Brain pericyte (primary cell): ENCODE results near the gene SUN5.
"Not testable (repeated sequence)": the region's sequence is repeated elsewhere in the genome, so short reads cannot be mapped to it uniquely, and the experiment has no call there.

Source experiments
- DNase-seq: peaks from one replicate; pipeline ENCODE4 v3.0.0-alpha.2; 2012; ENCODE audit warnings: low read depth, low spot score

SUN5 gene

GRCh38 chr20:32965115-32965514 is 39.1 kb downstream of the SUN5 start:
- DNase-seq: no peak

- no peak for DNase-seq
These were observed 39.7 kb downstream of the SUN5 start for GRCh38 chr20:32964575-32964974.

DNA sequence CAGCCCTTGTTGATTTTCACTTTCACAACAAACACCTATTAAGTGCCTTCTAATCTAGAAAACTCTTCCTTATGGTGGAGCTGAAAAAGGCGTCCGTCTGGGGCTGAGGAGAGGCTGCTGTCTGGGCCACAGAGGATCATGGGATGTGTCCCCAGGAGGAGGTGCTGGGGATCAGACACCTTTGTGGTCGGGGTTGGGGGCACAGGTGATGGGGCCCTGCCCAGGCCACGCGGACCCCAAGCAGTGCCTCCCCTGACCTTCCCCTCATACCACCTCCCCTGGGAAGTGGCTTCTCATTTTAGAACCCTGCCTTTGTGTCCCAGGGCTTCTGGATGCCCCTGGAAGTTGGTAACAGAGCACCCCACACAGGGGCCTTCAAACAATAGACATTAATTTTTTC is 41.1 kb downstream of the SUN5 start:
- no peak for DNase-seq

- not testable (repeated sequence) for DNase-seq
These were observed 41.6 kb downstream of the SUN5 start for GRCh38 chr20:32962646-32963045.

- no peak for DNase-seq
These were observed 42.2 kb downstream of the SUN5 start for GRCh38 chr20:32962053-32962452.

DNA sequence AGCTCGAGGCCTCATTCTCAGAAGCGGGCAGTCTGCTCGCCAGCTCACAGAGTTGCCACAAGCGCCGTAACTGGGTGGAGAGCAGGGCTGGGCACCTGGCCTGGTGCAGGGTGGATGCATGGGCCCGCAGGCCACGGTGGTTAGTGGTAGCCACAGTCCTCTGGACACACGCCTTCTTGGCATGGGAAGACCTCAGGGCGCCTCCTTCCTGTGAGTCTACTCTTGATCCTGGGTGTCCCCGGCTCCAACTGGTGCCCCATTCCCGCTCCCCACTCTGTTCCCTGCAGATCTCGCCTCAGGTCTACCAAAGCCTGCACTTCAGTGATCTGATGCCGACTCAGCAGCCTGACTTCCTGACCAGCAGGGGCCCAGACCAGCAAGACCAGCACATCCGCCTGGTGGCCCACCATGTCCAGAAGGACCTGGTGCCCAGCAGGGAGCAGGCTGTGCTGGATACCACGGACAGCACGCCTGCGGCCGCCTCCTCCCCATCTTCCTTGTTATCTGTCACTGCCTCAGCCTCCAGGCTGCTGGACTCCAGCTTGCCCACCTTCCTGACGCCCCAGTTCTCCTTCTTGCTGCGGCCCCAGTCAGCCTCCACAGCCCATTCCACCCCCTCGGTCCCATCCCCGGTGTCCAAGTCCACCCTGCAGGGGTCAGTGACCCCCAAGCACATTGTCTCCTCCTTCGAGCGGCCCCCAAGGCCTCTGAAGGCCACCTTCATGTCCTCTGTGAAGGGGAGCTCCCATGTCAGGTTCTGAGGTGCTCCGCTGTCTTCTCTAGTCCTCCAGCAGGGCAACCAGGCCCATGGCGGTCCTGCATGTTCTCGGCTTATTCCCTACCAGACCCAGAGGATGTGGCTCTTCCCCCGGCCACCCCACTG is 43.1 kb downstream of the SUN5 start:
- no peak for DNase-seq

DNA sequence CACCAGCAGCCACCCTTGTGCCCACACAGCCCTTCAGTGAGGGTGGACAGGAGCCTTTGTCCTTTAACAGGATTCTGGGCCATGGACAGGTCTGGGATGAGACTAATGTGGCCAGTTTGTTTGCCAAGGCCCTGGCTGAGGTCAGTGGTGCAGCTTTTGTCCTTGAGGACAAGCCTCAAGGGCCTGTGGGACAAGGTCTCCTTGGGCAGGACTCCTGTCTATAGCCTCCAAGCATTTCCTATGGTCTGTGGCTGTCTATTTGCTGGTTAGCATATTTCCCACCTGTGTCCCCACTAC is 44.1 kb downstream of the SUN5 start:
- DNase-seq: no peak

GRCh38 chr20:32959351-32960221 is 44.6 kb downstream of the SUN5 start:
- DNase-seq: no peak

GRCh38 chr20:32958574-32958973 is 45.7 kb downstream of the SUN5 start:
- DNase-seq: no peak

- DNase-seq: no peak
These were observed 46.8 kb downstream of the SUN5 start for GRCh38 chr20:32957459-32957858.

DNA sequence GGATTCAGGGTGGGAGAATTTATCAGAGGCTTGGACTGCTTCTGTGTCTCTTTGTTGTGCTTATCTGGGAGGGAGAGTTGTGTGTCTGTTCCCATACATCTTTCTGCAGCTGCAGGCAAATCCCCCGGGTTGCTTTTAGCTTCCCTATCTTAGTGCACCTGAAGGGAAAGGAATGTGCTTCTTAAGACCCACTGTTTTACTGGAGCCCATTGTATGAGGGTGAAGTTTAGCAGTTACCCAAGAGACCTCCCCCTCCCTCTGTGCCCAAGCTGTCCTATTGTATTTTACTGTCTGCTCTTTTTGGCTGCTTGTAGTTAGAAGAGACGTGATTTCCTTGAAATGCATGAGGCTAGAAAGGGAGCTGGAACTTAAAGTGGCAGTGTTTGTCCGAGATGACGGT is 53.7 kb downstream of the SUN5 start:
- DNase-seq: not testable (repeated sequence)

- DNase-seq: no peak
These were observed 57.6 kb downstream of the SUN5 start for GRCh38 chr20:32946629-32947028.

DNA sequence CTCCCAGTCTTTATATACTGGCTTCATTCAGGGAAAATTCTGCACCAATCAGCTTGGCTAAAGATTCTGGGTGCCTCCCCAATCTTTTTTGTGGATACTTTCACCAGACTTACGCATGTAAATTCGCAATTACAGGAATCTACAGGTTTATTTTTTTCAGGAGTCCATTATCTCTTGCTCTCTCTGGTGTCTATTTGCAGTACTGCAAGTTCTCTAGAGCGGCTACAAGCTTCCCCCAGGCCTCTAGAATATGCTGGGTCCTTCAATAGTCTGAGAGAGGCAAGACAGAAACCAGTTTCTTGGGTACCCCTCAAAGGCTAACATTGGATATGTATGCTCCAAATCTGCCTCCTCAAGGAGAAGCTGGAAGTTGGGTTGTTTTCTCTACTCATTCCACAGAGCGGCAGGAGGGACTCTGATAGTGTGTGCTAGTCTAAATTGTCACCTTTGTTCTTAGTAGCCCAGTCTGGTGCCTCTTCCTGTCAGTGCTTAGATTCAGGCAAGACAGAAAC is 58.5 kb downstream of the SUN5 start:
- no peak for DNase-seq

DNA sequence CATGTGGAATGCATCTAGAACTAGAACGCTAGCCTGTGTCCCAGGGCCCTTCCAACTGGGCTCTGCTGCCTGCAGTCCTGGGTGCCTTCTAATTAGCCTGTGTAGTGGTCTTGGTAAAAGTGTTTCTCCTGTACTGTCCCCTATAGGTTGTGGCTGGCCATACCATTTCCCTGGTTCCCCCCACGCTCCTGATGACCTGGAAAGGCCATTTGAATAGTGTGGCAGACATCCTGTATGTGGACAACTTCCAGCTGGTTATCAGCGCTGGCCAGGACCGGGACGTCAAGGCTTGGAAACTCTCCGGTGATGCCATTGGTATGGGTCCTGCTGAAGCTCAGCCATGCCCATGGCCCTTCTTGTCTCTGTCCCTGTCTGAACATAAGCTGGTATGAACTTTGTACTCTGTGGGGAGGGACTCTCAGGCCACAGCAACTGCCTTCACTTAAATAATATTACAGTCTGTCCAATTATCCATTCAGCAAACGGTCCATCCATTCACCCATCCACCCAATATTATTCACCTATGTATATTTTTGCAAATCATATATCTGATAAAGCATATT is 60.7 kb downstream of the SUN5 start:
- no peak for DNase-seq

GRCh38 chr20:32941155-32941885 is 62.9 kb downstream of the SUN5 start:
- DNase-seq: no peak

DNA sequence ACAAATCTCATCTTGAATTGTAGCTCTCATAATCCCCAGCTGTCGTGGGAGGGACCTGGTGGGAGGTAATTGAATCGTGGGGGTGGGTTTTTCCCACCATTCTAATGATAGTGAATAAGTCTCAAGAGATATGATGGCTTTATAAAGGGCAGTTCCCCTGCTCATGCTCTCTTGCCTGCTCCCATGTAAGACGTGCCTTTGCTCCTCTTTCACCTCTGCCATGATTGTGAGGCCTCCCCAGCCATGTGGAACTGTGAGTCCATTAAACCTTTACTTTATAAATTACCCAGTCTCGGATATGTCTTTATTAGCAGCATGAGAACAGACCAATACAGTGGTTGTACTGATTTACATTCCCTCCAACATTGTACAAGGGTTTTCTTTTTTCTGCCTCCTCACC is 69.7 kb downstream of the SUN5 start:
- no peak for DNase-seq
